ENCODE data around the gene CTNNA2. TPM values are rescaled to one million over a fixed set of nuclear protein-coding genes. Genes with fewer than 3 reads are reported as not detected.

The CTNNA2 gene
- polyA plus RNA-seq, 1 of the 3 experiments (the other 2 are of a cell fraction), result 0.30 TPM

DNA sequence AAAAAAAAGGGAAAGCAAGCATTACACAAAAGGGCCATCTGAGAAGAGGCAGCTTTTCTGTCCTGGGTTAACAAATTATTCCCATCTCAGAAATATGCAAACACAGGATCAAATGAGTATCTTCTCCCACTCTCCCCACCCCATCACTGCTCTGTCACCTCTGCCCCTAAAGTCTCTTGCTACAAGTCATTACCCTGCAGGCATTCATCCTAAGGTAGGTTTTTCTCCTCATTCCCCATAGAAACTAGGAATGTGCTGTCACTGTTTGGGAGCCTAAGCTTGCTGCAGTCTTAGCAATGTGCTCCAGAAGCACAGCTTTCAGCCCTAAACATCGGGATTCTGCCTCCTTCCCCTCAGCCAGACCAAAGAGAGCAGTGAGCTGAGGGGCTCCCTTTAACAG lies 788.1 kb downstream of the CTNNA2 start:
- Histone ChIP-seq H3K79me2 (ENCODE audit: insufficient read depth) (no peaks in the 10 kb centered on the region), H3K9ac (no peak overlapping the region), H3F3A (replicated peaks; ENCODE audit: insufficient read depth) (no peaks in the 10 kb centered on the region), H2AFZ (ENCODE audit: low read depth) (no peak overlapping the region), H3K27me3 (ENCODE audit: insufficient read depth) (peaks cover 32% of the 10 kb centered on the region), H3K4me1 (ENCODE audit: control insufficient read depth in 1 of 2, insufficient read depth in 2 of 2, low read depth in 1 of 2, low read length in 1 of 2) (peaks cover 0 to 24% of the 10 kb centered on the region in 2 experiments; a peak in 1 of 4 replicates), H3K27ac (ENCODE audit: low read depth in 2 of 2, low read length in 1 of 2) (no peak overlapping the region), H3K36me3 (replicated peaks in 1 of 2; ENCODE audit: control insufficient read depth in 1 of 2, insufficient read depth in 2 of 2, low read length in 1 of 2) (no peaks in the 10 kb centered on the region), H3K9me3 (no peaks in the 10 kb centered on the region), H4K20me1 (ENCODE audit: insufficient read depth) (no peaks in the 10 kb centered on the region), H3K9me2 (no peaks in the 10 kb centered on the region), H3K4me3 (ENCODE audit: low read depth in 2 of 2, low read length in 1 of 2) (no peak overlapping the region), H3K4me2 (no peak overlapping the region)
- CTCF ChIA-PET, result interaction anchor here (1.1 to 2.2 kb wide), 2 partner anchors 25 to 63 kb away, joined by 3 to 7 read pairs; no protein-coding TSS in a partner anchor
- POLR2A ChIA-PET, result no interaction called here
- no peak for DNase-seq
- 80% methylated on average over 1 of the region's 1 CpG for WGBS (ENCODE audit: low lambda C conversion rate)
- TF ChIP-seq RXRA (IDR thresholded peaks at IDR 0.05; ENCODE audit: borderline replicate concordance, low read depth), result no peak
- no peak for TF ChIP-seq CHD2 (IDR thresholded peaks at IDR 0.05; ENCODE audit: low read length, partially characterized antibody)
- no peak for TF ChIP-seq YY1 (IDR thresholded peaks at IDR 0.05; ENCODE audit: low read depth)
- no peak for TF ChIP-seq EZH2phosphoT487 (IDR thresholded peaks at IDR 0.05; ENCODE audit: borderline replicate concordance, low read depth)
- no peak for TF ChIP-seq ELF1 (IDR thresholded peaks at IDR 0.05)
- no peak for TF ChIP-seq JUND (IDR thresholded peaks at IDR 0.05)

DNA sequence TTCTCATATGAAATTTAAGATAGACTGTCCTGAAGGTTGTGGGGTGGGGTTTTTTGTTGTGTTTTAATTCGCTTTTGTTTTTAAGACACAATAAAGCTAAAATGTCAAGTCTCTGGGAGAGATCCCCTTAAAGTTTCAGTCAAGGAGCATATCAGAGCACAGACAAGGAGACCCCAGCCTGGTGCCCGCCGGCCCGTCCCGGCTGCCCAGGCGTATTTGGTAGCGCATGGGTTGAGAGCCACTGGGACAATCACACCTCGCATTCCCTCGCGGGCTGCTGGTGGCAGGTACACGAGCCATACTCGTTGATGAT lies 789.1 kb downstream of the CTNNA2 start:
- WGBS (ENCODE audit: low lambda C conversion rate), result 81% methylated on average over 12 of the region's 12 CpGs
- Histone ChIP-seq H3K4me2 (no peak overlapping the region), H3K36me3 (replicated peaks in 1 of 2; ENCODE audit: control insufficient read depth in 1 of 2, insufficient read depth in 2 of 2, low read length in 1 of 2) (no peaks in the 10 kb centered on the region), H3K4me1 (ENCODE audit: control insufficient read depth in 1 of 2, insufficient read depth in 2 of 2, low read depth in 1 of 2, low read length in 1 of 2) (peaks cover 0 to 24% of the 10 kb centered on the region in 2 experiments; a peak in 1 of 4 replicates), H3K79me2 (ENCODE audit: insufficient read depth) (no peaks in the 10 kb centered on the region), H4K20me1 (ENCODE audit: insufficient read depth) (no peaks in the 10 kb centered on the region), H3F3A (replicated peaks; ENCODE audit: insufficient read depth) (no peaks in the 10 kb centered on the region), H3K9me3 (no peaks in the 10 kb centered on the region), H3K9me2 (no peaks in the 10 kb centered on the region), H3K27ac (ENCODE audit: low read depth in 2 of 2, low read length in 1 of 2) (no peak overlapping the region), H2AFZ (ENCODE audit: low read depth) (no peak overlapping the region), H3K9ac (no peak overlapping the region), H3K4me3 (ENCODE audit: low read depth in 2 of 2, low read length in 1 of 2) (no peak overlapping the region), H3K27me3 (ENCODE audit: insufficient read depth) (peaks cover 32% of the 10 kb centered on the region)
- TF ChIP-seq GABPA (IDR thresholded peaks at IDR 0.05; ENCODE audit: low read depth) (no peak), RCOR1 (IDR thresholded peaks at IDR 0.05; ENCODE audit: low read length) (no peak), CHD2 (IDR thresholded peaks at IDR 0.05; ENCODE audit: low read length, partially characterized antibody) (no peak), TCF12 (IDR thresholded peaks at IDR 0.05) (no peak), NRF1 (IDR thresholded peaks at IDR 0.05; ENCODE audit: low read depth, low read length) (no peak)
- TF ChIP-seq, protein P1, sequence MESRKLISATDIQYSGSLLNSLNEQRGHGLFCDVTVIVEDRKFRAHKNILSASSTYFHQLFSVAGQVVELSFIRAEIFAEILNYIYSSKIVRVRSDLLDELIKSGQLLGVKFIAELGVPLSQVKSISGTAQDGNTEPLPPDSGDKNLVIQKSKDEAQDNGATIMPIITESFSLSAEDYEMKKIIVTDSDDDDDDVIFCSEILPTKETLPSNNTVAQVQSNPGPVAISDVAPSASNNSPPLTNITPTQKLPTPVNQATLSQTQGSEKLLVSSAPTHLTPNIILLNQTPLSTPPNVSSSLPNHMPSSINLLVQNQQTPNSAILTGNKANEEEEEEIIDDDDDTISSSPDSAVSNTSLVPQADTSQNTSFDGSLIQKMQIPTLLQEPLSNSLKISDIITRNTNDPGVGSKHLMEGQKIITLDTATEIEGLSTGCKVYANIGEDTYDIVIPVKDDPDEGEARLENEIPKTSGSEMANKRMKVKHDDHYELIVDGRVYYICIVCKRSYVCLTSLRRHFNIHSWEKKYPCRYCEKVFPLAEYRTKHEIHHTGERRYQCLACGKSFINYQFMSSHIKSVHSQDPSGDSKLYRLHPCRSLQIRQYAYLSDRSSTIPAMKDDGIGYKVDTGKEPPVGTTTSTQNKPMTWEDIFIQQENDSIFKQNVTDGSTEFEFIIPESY (IDR thresholded peaks at IDR 0.05; ENCODE audit: borderline replicate concordance, low read depth), result no peak
- DNase-seq, result no peak
- POLR2A ChIA-PET, result no interaction called here
- CTCF ChIA-PET, result interaction anchor here (1.4 kb wide), 1 partner anchor 63 kb away, joined by 5 read pairs; no protein-coding TSS in a partner anchor

Measured in SK-N-SH (cell line).